ENCODE data around the gene TMEM109.

TMEM109 gene

GRCh38 chr11:60913793-60914632 is at the start of gene TMEM109:
Gene TMEM109 (plus strand): TSS chr11:60914158. CDS start chr11:60919694, 5,536 bp downstream.
- H3K27ac ChIP-seq: peak within 1 kb of the TSS; percentile 81
- DNase-seq (ENCODE audit: low read depth, low spot score): no peak

DNA sequence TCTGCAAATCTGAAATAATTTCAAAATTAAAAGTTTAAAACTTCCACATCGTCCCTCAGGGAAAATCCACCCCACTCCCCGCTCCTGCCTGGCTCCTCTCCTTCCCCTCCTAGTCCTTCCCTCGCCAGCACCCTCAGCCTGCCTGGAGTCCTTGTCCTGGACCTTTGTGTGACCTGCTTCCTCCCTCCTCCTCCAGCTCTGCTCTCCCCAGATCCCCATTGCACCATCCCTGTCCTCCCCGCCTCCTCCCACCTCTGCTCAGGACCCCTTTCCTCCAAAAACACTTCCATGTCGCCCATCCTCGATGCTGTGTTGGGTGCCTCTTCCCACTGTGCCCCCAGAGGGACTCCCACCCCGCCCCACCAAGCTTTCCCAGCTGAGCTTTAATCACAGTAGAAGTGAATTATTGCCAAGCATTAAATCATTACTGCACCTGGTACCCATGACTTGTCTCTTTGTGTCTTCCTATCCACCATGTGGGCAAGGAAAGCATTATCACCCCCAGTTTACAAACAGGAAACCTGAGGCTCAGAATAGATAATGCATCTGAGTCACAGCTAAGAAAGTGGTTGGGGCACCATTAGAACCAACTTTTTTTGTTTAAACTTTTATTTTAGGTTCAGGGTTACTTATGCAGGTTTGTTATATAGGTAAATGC is 49.0 kb upstream of the TMEM109 start:
- H3K27ac ChIP-seq: no peak overlapping the region
- no peak for DNase-seq (ENCODE audit: low read depth, low spot score)

- DNase-seq (ENCODE audit: low read depth, low spot score): no peak
- H3K27ac ChIP-seq: no peak within 1 kb of the TSS
Observed at GRCh38 chr11:60866911-60867870, 46.8 kb upstream of the TMEM109 start, which contains the start of gene ZP1. Gene ZP1 (plus strand): TSS chr11:60867542. CDS start chr11:60867562, 20 bp downstream.

DNA sequence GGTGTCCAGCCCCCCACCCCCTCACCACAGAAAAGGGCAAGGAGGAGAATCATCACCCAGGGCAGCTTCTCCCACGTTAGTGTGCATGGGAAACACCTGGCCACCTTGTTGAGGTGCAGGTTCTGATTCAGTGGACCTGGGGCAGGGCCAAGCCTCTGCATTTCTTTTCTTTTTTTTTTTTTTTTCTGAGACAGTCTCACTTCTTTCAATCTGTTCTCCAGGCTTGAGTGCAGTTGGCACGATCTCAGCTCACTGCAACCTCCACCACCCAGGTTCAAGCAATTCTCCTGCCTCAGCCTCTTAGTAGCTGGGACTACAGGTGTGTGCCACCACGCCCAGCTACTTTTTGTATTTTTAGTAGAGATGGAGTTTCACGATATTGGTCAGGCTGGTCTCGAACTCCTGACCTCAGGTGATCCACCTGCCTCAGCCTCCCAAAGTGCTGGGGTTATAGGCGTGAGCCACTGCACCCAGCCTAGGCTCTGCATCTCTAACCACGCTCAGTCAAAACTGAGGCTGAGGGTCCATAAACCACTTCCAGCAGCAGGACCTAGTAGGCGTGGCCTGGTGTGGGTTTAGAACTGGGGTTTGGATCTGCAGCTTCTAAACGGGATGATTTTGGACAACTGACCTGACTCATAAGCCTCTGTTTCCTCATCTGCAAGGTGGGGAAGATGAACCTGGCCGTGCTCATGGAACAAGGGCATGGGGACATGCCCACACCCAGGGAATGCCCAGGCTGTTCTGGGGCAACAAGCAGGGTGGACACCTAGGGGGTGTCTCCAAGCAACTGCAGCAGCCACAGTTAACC is 45.9 kb upstream of the TMEM109 start:
- no peak for DNase-seq (ENCODE audit: low read depth, low spot score)

GRCh38 chr11:60868682-60869450 is 45.1 kb upstream of the TMEM109 start:
- DNase-seq (ENCODE audit: low read depth, low spot score): no peak
- H3K27ac ChIP-seq: no peak overlapping the region

More for the DNA sequence above, 45.9 kb upstream of the TMEM109 start:
- no peak overlapping the region for H3K27ac ChIP-seq

GRCh38 chr11:60869451-60869825 is 44.5 kb upstream of the TMEM109 start:
- H3K27ac ChIP-seq: no peak overlapping the region
- DNase-seq (ENCODE audit: low read depth, low spot score): no peak

GRCh38 chr11:60870276-60870675 is 43.7 kb upstream of the TMEM109 start:
- DNase-seq (ENCODE audit: low read depth, low spot score): no peak

GRCh38 chr11:60870733-60871377 is 43.1 kb upstream of the TMEM109 start:
- no peak overlapping the region for H3K27ac ChIP-seq
- no peak for DNase-seq (ENCODE audit: low read depth, low spot score)

More at GRCh38 chr11:60870276-60870675, 43.7 kb upstream of the TMEM109 start:
- H3K27ac ChIP-seq: no peak overlapping the region

GRCh38 chr11:60871378-60872061 is 42.4 kb upstream of the TMEM109 start:
- DNase-seq (ENCODE audit: low read depth, low spot score): no peak
- no peak overlapping the region for H3K27ac ChIP-seq

DNA sequence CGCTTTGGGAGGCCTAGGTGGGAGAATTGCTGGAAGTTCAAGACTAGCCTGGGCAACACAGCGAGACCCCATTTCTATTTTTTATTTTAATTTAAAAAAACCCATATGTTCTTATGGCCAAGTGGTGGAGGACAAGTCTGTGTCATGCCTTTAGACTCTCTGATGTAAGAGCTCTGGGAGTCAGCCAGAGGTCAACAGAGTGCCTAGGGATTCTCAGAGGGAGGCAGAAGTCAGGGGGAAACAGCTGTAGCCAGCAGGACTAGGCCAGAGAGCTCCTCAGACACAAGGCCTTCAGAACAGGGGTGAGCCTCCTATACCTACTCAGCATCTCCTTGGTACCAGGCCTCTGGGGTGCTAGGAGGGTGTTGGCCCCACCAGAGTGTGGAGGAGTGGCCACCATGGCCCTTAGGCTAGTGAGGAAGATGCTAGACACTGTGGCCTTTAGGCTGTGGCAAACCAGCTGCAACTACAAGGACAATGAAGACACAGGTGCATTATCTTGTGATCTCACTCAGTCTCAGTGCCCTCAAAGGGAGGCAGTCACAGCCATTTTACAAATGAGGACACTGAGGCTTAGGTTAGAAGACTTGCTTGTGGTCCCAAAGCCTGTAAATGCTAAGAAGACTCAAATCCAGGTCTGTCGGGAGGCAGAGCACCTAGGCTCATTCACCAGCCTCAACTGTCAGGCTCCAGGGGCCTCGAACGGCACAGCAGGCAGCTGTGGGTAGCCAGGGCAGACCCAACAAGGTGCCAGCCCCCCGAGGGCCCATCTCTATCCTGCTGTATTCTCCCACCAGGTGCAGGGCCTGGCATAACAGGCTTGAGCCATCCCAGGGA is 41.6 kb upstream of the TMEM109 start:
- H3K27ac ChIP-seq: no peak overlapping the region
- DNase-seq (ENCODE audit: low read depth, low spot score): no peak

DNA sequence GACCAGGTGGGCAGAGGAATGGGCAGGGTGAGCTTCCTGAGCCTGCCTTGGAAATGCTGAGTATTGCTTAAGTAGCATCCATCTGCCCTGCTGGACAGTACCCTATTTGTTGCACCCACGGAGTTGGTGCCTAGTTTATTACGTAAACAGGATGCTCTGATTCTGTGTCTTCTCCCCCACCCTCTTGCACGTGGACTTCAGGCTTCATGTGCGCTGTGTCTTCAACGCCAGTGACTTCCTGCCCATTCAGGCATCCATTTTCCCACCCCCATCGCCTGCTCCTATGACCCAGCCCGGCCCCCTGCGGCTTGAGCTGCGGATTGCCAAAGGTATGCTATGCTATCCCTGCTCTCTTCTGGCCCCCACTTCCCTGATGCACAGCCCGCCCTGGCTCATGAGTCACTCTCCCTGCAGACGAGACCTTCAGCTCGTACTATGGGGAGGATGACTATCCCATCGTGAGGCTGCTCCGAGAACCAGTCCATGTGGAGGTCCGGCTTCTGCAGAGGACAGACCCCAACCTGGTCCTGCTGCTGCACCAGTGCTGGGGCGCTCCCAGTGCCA is 40.9 kb upstream of the TMEM109 start:
- DNase-seq (ENCODE audit: low read depth, low spot score): no peak
- no peak overlapping the region for H3K27ac ChIP-seq

DNA sequence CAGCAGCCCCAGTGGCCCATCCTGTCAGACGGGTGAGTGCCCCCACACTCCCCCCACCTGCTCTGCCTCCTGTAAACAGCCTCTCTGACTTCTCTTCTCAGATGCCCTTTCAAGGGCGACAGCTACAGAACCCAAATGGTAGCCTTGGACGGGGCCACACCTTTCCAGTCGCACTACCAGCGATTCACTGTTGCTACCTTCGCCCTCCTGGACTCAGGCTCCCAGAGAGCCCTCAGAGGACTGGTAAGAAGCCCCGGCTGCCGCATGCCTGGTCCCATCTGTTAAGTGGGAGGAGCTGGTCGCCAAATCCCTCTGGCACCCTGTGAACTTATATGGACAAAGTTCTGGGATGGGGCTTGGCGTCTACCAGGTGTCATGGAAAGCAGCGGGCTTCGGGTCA is 40.4 kb upstream of the TMEM109 start:
- DNase-seq (ENCODE audit: low read depth, low spot score): no peak
- no peak overlapping the region for H3K27ac ChIP-seq

DNA sequence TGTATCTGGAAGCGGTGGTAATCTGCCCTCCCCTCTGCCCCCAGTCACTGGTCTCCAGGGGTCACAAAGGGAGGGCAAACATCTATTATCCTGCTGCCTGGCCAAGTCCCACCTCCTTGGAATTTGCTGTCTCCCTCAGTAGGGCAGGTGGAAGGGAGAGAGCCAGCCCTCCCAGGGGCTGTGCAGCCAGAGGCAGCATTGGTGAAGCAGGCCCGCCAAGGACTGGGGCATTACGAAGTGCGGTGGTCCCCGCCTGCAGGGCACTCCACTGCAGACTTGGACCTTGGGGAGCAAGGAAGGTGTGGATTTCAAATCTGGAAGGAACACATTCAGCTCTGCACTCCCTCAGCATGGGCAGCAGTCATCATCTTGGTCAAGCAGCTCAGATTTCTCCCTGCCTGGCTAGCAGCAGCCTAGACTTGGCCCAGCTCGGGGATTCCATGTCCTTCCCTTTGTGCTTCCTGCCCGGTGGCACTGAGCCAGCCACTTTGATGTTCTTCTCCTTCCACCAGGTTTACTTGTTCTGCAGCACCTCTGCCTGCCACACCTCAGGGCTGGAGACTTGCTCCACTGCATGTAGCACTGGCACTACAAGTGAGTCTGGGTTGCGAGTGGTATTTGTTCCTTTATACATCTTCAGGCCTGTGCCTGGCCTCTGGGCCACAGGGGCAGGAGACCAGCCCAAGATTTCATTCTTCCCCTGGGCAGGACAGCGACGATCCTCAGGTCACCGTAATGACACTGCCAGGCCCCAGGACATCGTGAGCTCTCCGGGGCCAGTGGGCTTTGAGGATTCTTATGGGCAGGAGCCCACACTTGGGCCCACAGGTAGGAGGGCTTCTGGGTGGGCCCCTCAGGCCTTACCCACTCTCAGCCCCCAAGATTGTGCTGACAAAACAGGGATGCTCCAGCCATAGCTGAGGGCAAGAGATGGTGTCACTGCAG is 39.3 kb upstream of the TMEM109 start:
- no peak overlapping the region for H3K27ac ChIP-seq
- no peak for DNase-seq (ENCODE audit: low read depth, low spot score)

GRCh38 chr11:60875366-60876167 is 38.4 kb upstream of the TMEM109 start:
- no peak for DNase-seq (ENCODE audit: low read depth, low spot score)
- no peak overlapping the region for H3K27ac ChIP-seq

DNA sequence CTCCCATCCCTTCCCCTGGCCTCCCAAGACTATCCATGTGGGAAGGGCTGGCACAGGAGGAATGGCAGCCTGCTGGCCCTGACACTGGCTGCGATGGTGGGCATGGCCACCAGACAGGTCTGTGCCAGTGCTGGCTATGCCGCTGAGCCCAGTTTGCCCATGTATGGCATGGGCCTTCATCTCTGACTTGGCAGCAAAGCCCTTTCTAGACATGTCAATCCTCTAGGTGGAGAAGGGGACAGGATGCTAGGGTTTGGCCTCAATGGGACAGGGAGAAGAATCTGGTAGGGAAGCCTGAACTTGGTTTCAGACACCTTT is 37.8 kb upstream of the TMEM109 start:
- DNase-seq (ENCODE audit: low read depth, low spot score): no peak
- H3K27ac ChIP-seq: no peak overlapping the region
